NCI-H460 (cell line): ENCODE data around the gene ARHGAP26. TPM values are rescaled to one million over a fixed set of nuclear protein-coding genes. Genes with fewer than 3 reads are reported as not detected.

ENCODE experiments used
- DNase-seq: peaks from one replicate; pipeline ENCODE4 v3.0.0-alpha.2; 2016; ENCODE audit warnings: low read depth; ENCODE audit errors: extremely low read depth
- total RNA-seq: library from RNA; depleted of rRNA; stranded (reverse); fragments of >200 nt; shearing (Covaris generic); gene quantifications from 2 replicates; pipeline ENCODE4 v1.2.3, GENCODE V29; 2014

The ARHGAP26 gene
- total RNA-seq, 1 experiment from 2014 or later: 3.9 TPM

GRCh38 chr5:143166661-143167420, 396.7 kb downstream of the ARHGAP26 start:
- DNase-seq: no peak

DNA sequence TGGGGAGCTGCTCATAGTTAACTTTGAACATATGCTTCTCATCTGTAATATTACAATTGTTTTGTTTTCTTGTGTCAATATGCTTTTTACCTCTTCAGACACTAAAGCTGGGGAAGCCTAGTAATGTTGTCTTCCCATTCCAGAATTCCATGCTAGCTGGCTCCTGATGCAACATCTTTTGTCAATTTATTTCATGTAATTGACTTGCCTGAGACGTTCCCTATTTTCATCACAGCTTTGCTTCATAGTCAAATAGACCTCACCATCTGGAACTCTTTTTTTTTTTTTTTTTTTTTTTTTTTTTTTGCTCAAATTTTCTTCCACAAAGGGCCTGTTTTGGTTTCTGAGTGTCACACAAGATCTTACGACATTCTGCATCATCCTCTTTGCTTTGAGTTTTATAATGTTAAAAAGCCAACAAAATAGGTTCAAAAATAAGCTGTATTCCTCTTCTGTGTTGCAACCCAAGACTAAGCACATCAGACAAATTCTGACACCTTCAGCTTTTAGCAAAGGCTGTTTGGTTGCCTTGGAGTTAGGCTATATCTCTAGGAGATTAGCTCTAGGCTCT, 398.1 kb downstream of the ARHGAP26 start:
- no peak for DNase-seq

GRCh38 chr5:143168921-143169810, 399.0 kb downstream of the ARHGAP26 start:
- no peak for DNase-seq

DNA sequence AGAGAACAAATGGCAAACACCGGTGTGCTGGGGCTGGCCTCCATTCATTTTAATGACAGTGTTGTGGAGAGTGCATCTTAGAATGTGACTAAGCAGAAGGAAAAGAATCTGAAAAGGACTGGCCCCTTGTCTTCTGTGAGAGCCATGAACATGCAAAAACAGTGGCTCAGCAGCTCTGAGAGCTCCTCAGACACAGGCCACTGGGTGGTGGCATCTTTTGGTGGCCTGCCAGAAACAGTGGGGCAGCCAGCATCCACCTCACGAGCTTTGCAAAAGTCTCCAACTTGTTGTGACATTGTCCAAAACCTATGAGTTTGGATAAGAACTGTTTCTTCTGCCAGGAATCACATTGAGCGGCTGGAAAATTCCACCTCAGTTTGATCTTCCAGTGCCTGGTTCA, 399.9 kb downstream of the ARHGAP26 start:
- no peak for DNase-seq

GRCh38 chr5:143170977-143171376, 400.8 kb downstream of the ARHGAP26 start:
- DNase-seq: no peak

GRCh38 chr5:143172739-143173138, 402.6 kb downstream of the ARHGAP26 start:
- no peak for DNase-seq

DNA sequence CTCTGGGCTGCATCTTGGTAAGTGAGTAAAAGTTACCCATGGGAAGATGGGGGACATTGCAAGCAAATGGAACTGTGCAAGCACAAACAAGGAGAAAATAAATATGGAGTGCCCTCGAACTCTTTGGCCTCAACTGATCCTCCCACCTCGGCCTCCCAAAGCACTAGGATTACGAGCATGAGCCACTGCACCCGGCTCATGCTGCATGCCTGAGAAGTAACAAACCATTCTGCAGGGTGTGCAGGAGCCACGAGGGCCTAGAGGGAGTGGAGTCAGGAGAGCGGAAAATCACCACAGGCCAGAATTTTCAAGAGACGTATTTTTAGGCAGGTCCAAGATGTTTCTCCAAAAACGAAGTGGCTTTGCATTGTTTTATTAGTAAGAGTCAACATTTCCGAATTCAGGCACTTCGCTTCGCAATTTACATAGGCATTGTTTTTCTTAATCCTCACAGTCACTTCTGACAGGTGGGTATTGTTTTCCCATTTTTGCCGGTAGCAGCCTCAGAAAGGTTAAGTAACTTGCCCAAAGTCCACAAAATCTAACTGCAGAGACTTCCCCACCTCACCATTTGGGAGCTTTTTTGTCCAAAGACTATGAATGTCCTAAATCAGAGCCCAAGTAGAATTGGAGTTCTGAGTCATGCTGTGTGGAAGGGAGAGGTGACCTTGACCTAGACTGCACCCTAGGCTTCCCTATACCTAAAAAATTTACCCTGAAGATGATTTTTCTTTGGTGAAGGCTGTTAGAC, 403.1 kb downstream of the ARHGAP26 start:
- DNase-seq: no peak

GRCh38 chr5:143174714-143175398, 404.7 kb downstream of the ARHGAP26 start:
- no peak for DNase-seq

- no peak for DNase-seq
These were observed 405.9 kb downstream of the ARHGAP26 start for GRCh38 chr5:143176048-143176447.

GRCh38 chr5:143177263-143177983, 407.2 kb downstream of the ARHGAP26 start:
- no peak for DNase-seq

DNA sequence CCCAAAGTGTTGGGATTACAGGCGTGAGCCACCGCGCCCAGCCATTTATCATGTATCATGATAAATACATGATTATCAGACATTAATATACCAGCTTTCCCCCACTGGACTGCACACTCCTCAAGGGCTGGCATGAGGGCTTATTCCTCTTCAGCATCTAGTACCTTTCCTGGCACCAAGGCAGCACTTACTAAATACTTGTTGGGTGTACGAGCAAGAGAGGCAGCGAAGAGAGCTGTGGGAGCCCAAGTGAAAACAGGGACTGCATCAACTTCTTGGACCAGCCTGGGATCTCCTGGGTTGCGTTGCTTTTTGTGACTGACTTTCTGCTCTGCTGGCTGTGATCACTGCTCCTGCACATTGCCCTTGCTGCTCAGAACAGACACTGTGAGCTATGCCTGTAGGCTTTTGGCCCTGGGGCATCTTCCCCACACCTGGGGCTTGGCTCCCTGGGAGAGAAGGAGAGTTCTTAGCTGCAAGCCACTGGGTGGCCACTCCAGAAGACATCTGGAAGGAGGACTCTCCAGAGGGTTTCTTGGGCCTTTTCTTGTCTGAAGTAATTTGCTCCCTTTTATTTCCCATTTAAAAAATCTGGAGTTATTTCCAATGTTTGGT, 409.1 kb downstream of the ARHGAP26 start:
- DNase-seq: no peak

DNA sequence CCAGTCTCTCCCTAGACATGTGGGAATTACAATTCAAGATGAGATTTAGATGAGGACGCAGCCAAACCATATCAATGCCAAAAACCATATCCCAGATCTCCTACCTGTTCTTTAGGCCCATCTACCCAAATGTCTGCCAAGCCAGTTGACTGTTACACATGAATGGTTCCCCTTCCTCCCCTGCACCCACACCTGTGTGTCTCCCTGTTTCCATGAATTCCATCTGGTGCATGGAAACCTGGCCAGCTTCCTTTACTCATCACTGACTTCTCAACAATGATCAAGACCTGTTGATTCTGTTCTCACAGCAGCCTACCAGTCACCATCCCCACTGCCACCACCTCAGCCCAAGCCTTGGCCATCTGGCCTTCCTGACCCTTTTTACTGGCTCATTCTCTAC, 410.6 kb downstream of the ARHGAP26 start:
- no peak for DNase-seq

DNA sequence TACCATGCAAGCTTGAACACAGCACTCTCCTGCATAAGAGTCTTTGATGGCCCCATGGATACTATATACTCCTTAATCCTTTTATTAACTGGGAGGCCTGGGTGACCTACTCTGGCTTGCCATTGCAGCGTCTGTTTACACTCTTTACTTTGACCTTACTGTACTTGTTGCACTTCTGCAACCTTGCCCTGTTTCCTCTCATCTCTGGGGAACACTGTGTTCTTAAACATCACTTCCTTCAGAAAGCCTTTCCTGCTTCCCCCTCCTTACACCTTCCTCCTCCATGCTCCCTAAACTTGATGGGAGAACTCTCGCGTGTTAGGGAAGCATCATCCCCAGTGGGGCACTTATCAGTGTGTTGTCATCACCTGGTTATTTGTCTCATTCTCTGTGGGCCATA, 411.0 kb downstream of the ARHGAP26 start:
- DNase-seq: no peak

DNA sequence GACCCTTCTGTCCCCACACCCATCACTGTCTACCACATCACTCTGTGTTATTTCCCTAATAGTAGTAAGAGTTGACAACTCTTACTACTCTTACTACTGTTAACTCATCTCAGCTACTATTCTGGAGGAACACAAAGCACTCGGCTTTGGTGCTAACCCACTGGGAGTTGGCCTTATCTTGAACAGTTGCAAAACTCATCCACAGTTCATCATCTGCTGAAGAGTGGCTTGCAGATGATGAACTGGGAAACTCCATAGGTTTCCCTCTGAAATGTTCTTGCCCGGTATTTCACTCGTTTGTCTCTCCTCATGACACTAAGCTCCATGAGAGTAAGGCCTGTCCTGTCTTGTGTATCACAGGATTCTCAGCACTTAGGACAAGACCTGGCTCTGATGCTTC, 411.9 kb downstream of the ARHGAP26 start:
- no peak for DNase-seq

DNA sequence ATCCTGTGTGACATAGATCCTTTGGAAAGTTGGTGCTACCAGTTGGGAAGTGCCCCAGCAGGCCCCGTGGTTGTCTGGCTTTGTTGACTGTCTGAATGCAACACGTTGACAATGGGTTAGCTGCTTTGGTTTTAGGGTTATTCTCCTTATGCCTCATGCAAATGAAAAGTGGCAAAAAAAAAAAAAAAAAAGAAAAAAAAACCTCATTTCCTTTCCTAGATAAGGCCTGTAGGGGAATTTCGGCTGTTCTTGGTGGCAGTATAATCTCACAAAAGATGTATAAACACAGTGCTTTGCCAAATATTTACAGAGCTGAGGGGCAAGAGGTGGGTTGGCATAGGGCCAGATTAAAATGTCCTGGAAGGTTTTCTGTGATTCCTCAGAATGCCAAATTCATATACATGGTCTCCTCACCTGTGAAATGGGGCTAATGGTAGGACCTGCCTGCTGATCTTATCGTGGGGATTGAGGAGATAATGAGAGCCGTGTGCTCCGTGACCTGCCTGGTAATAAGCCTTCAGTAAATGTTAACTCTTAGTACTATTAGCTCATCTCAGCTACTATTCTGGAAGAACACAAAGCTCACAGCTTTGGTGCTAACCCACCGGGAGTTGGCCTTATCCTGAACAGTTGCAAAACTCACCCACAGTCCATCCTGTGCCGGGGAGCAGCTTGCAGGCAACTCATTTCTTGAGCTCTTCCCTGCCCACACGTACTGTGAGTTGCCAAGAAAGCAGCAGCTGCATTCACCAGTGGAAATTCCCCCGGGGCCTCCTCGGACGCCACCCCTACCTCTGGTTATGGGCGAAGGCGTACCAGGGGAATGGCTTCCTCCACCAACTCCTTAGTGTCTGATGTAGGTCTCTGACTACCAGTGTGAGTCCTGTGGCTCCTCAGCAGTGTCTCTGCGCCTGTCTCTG, 413.0 kb downstream of the ARHGAP26 start:
- DNase-seq: no peak

- DNase-seq: no peak
These were observed 413.8 kb downstream of the ARHGAP26 start for GRCh38 chr5:143183989-143184388.

DNA sequence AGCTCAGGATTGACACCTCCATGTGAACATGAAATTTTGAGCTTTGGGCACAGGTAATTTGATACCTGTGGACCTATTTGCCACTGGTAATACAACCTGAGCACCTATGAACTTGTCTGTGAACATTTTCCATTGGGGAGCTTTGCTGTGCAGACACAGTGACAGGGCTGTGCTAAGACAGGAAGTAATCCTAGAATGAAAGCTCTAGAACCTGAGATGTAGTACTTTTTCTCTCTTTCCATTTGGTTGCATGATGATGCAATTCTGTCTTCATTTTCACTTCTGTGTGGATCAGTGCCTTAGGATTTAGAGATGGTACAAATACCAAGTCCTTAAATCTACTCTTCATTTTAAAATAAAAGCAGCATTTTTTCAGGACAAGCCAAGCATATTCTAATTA, 416.4 kb downstream of the ARHGAP26 start:
- no peak for DNase-seq

GRCh38 chr5:143187495-143187894, 417.3 kb downstream of the ARHGAP26 start:
- DNase-seq: no peak
